Measurements from ENCODE around the gene RNU1-1.
"Not testable (repeated sequence)": the region's sequence is repeated elsewhere in the genome, so short reads cannot be mapped to it uniquely, and the experiment has no call there.

The RNU1-1 gene

GRCh38 chr1:16535898-16536297 is 21.8 kb upstream of the RNU1-1 start:
- not testable (repeated sequence) for H3K4me1 Mint-ChIP-seq (ENCODE audit: low read depth in 2 of 2); H3K27ac Mint-ChIP-seq; H3K9me3 Mint-ChIP-seq; ATAC-seq (replicated peaks); DNase-seq
- Mint-ChIP-seq H3K27me3 (peaks cover 42 to 61% of the 10 kb centered on the region in 2 donors), H3K36me3 (ENCODE audit: insufficient read depth) (peaks cover 11% of the 10 kb centered on the region), H3K4me3 (peak overlapping the region in 1 of 2 donors; percentile 33)

- H3K4me3 Mint-ChIP-seq: peak overlapping the region; percentile 80 to 82
- not testable (repeated sequence) for H3K4me1 Mint-ChIP-seq (ENCODE audit: low read depth in 2 of 2); H3K9me3 Mint-ChIP-seq; DNase-seq; ATAC-seq (replicated peaks)
- peaks cover 11% of the 10 kb centered on the region for H3K36me3 Mint-ChIP-seq (ENCODE audit: insufficient read depth)
- H3K27me3 Mint-ChIP-seq: peaks cover 42 to 61% of the 10 kb centered on the region in 2 donors
- peak overlapping the region in 1 of 2 donors; percentile 81 for H3K27ac Mint-ChIP-seq
Observed at GRCh38 chr1:16535487-16535886, 21.4 kb upstream of the RNU1-1 start.

GRCh38 chr1:16534829-16535456 is 20.9 kb upstream of the RNU1-1 start:
- peaks cover 11% of the 10 kb centered on the region for H3K36me3 Mint-ChIP-seq (ENCODE audit: insufficient read depth)
- DNase-seq (peak in 2 of 3 experiments; percentile 16 to 34), ATAC-seq (replicated peaks) (peak; percentile 67)
- not testable (repeated sequence) for H3K9me3 Mint-ChIP-seq; H3K4me1 Mint-ChIP-seq (ENCODE audit: low read depth in 2 of 2)
- peak overlapping the region in 1 of 2 donors; percentile 81 for H3K27ac Mint-ChIP-seq
- peaks cover 42 to 67% of the 10 kb centered on the region in 2 donors for H3K27me3 Mint-ChIP-seq
- peak overlapping the region; percentile 80 to 82 for H3K4me3 Mint-ChIP-seq

- not testable (repeated sequence) for H3K9me3 Mint-ChIP-seq; DNase-seq; H3K27ac Mint-ChIP-seq; H3K4me1 Mint-ChIP-seq (ENCODE audit: low read depth in 2 of 2)
- peaks cover 42 to 68% of the 10 kb centered on the region in 2 donors for H3K27me3 Mint-ChIP-seq
- peaks cover 11% of the 10 kb centered on the region for H3K36me3 Mint-ChIP-seq (ENCODE audit: insufficient read depth)
- ATAC-seq (replicated peaks): peak; percentile 55
- peak overlapping the region; percentile 80 to 82 for H3K4me3 Mint-ChIP-seq
Observed at GRCh38 chr1:16534239-16534828, 20.2 kb upstream of the RNU1-1 start.

- DNase-seq; H3K4me1 Mint-ChIP-seq (ENCODE audit: low read depth in 2 of 2); H3K9me3 Mint-ChIP-seq; ATAC-seq (replicated peaks); H3K27ac Mint-ChIP-seq: not testable (repeated sequence)
- Mint-ChIP-seq H3K36me3 (ENCODE audit: insufficient read depth) (peaks cover 11% of the 10 kb centered on the region), H3K27me3 (peaks cover 37 to 57% of the 10 kb centered on the region in 2 donors), H3K4me3 (peak overlapping the region in 1 of 2 donors; percentile 48)
Observed at GRCh38 chr1:16532235-16532991, 18.3 kb upstream of the RNU1-1 start.

GRCh38 chr1:16528338-16528737 is 14.3 kb upstream of the RNU1-1 start:
- not testable (repeated sequence) for H3K27ac Mint-ChIP-seq
- peaks cover 20 to 40% of the 10 kb centered on the region in 2 donors for H3K27me3 Mint-ChIP-seq

GRCh38 chr1:16525769-16526168 is 11.7 kb upstream of the RNU1-1 start:
- DNase-seq; H3K27ac Mint-ChIP-seq; H3K36me3 Mint-ChIP-seq (ENCODE audit: insufficient read depth); H3K4me1 Mint-ChIP-seq (ENCODE audit: low read depth in 2 of 2); H3K4me3 Mint-ChIP-seq; ATAC-seq (replicated peaks); H3K9me3 Mint-ChIP-seq: not testable (repeated sequence)
- H3K27me3 Mint-ChIP-seq: peaks cover 12 to 27% of the 10 kb centered on the region in 2 donors

More at GRCh38 chr1:16528338-16528737, 14.3 kb upstream of the RNU1-1 start:
- not testable (repeated sequence) for H3K9me3 Mint-ChIP-seq; H3K36me3 Mint-ChIP-seq (ENCODE audit: insufficient read depth); ATAC-seq (replicated peaks); H3K4me1 Mint-ChIP-seq (ENCODE audit: low read depth in 2 of 2); H3K4me3 Mint-ChIP-seq; DNase-seq

GRCh38 chr1:16521679-16522078 is 7.6 kb upstream of the RNU1-1 start:
- not testable (repeated sequence) for H3K4me1 Mint-ChIP-seq (ENCODE audit: low read depth in 2 of 2); H3K4me3 Mint-ChIP-seq; H3K27ac Mint-ChIP-seq; ATAC-seq (replicated peaks); H3K36me3 Mint-ChIP-seq (ENCODE audit: insufficient read depth); H3K9me3 Mint-ChIP-seq; DNase-seq
- peaks cover 49 to 60% of the 10 kb centered on the region in 2 donors for H3K27me3 Mint-ChIP-seq

- DNase-seq (no peak), ATAC-seq (replicated peaks) (no peak)
- peaks cover 49 to 60% of the 10 kb centered on the region in 2 donors for H3K27me3 Mint-ChIP-seq
- peaks cover 0 to 4% of the 10 kb centered on the region in 2 donors for H3K4me1 Mint-ChIP-seq (ENCODE audit: low read depth in 2 of 2)
- no peak overlapping the region for H3K4me3 Mint-ChIP-seq
- H3K9me3 Mint-ChIP-seq: no peaks in the 10 kb centered on the region
- H3K36me3 Mint-ChIP-seq (ENCODE audit: insufficient read depth): no peaks in the 10 kb centered on the region
- H3K27ac Mint-ChIP-seq: no peak overlapping the region
Observed at GRCh38 chr1:16521288-16521583, 7.2 kb upstream of the RNU1-1 start.

GRCh38 chr1:16520435-16521287 is 6.6 kb upstream of the RNU1-1 start:
- not testable (repeated sequence) for DNase-seq; ATAC-seq (replicated peaks); H3K36me3 Mint-ChIP-seq (ENCODE audit: insufficient read depth); H3K9me3 Mint-ChIP-seq; H3K27ac Mint-ChIP-seq; H3K4me1 Mint-ChIP-seq (ENCODE audit: low read depth in 2 of 2)
- H3K27me3 Mint-ChIP-seq: peaks cover 49 to 60% of the 10 kb centered on the region in 2 donors
- H3K4me3 Mint-ChIP-seq: peak overlapping the region in 1 of 2 donors; percentile 17

- not testable (repeated sequence) for ATAC-seq (replicated peaks); DNase-seq; H3K4me3 Mint-ChIP-seq; H3K4me1 Mint-ChIP-seq (ENCODE audit: low read depth in 2 of 2); H3K27ac Mint-ChIP-seq; H3K36me3 Mint-ChIP-seq (ENCODE audit: insufficient read depth); H3K9me3 Mint-ChIP-seq
- peaks cover 49 to 54% of the 10 kb centered on the region in 2 donors for H3K27me3 Mint-ChIP-seq
Observed at GRCh38 chr1:16519255-16519951, 5.3 kb upstream of the RNU1-1 start.

GRCh38 chr1:16518913-16519254 is 4.8 kb upstream of the RNU1-1 start:
- not testable (repeated sequence) for DNase-seq; H3K4me3 Mint-ChIP-seq; H3K9me3 Mint-ChIP-seq; H3K36me3 Mint-ChIP-seq (ENCODE audit: insufficient read depth); ATAC-seq (replicated peaks); H3K27ac Mint-ChIP-seq; H3K4me1 Mint-ChIP-seq (ENCODE audit: low read depth in 2 of 2)
- H3K27me3 Mint-ChIP-seq: peaks cover 49% of the 10 kb centered on the region in 2 donors

All from effector memory CD8-positive, alpha-beta T cell (primary cell).